Measurements from ENCODE around the gene HMCN2. TPM values are rescaled to one million over a fixed set of nuclear protein-coding genes. Genes with fewer than 3 reads are reported as not detected.

HMCN2 gene
- total and polyA plus RNA-seq, 2 of the 4 experiments (the other 2 are of a cell fraction) = 0.02 TPM; not detected in 1

- H3K9ac ChIP-seq (ENCODE audit: low read depth, low read length) = no peak overlapping the region
- H2AK5ac ChIP-seq (ENCODE audit: low read depth, low read length) = no peak overlapping the region
- no TSS peak for BruUV-seq (replicated peaks)
- H3K4ac ChIP-seq (ENCODE audit: low read depth, low read length) = no peak overlapping the region
- H2BK15ac ChIP-seq (ENCODE audit: low read depth, low read length) = no peak overlapping the region
- H4K8ac ChIP-seq (ENCODE audit: low read depth in 2 of 2, low read length in 2 of 2) = no peak overlapping the region
- H3K4me3 ChIP-seq (ENCODE audit: insufficient read depth, low read depth, low read length) = no peak overlapping the region
- ATAC-seq (ENCODE audit: low read depth) = no peak
- H3K27ac ChIP-seq (ENCODE audit: insufficient read depth, low read length) = no peak overlapping the region
- H3K4me1 ChIP-seq (ENCODE audit: control insufficient read depth, insufficient read depth, low read length) = no peaks in the 10 kb centered on the region
- TF ChIP-seq USF2 (IDR thresholded peaks at IDR 0.05; ENCODE audit: low read depth, low read length) = no peak
- TF ChIP-seq CHD1 (IDR thresholded peaks at IDR 0.05; ENCODE audit: low read depth, low read length) = no peak
- TF ChIP-seq BHLHE40 (IDR thresholded peaks at IDR 0.05; ENCODE audit: low read depth, low read length) = no peak
- TF ChIP-seq SMC3 (IDR thresholded peaks at IDR 0.05; ENCODE audit: low read depth, low read length) = no peak
- H2BK20ac ChIP-seq (ENCODE audit: low read depth, low read length) = no peak overlapping the region
- POLR2A ChIA-PET (ENCODE audit: unreplicated experiment) = no interaction called here
- peaks cover 17% of the 10 kb centered on the region for H3K27me3 ChIP-seq (ENCODE audit: control insufficient read depth, insufficient read depth, low read length)
- H3K9me1 ChIP-seq (ENCODE audit: insufficient read depth, low read length) = no peaks in the 10 kb centered on the region
- no CpG with 5 or more reads among the region's 4 CpGs for WGBS, 2 experiments (ENCODE audit: extremely low coverage in 2 of 2, insufficient read length in 1 of 2)
- H3K56ac ChIP-seq (ENCODE audit: extremely low read depth, insufficient read depth, low read length) = no peak overlapping the region
- no peak overlapping the region for H2AK9ac ChIP-seq (replicated peaks; ENCODE audit: low read depth, low read length, poor library complexity)
- H3K79me1 ChIP-seq (ENCODE audit: low read depth in 1 of 2, low read length in 2 of 2) = no peaks in the 10 kb centered on the region
- no peak overlapping the region for H2BK120ac ChIP-seq (ENCODE audit: low read depth, low read length)
- intact Hi-C loops (cut with micrococcal nuclease) (loop anchor here (10.0 kb wide), 1 partner anchor 65 kb away; no protein-coding TSS in a partner anchor), in situ Hi-C loops (cut with MboI; ENCODE audit: low sequenced_read_pairs) (loop anchor here (5.0 kb wide), 1 partner anchor 227 kb away; no protein-coding TSS in a partner anchor), dilution Hi-C loops (cut with HindIII; ENCODE audit: low sequenced_read_pairs, unreplicated experiment) (no loop called here)
- H3K14ac ChIP-seq (replicated peaks; ENCODE audit: low read depth, low read length) = no peak overlapping the region
- no peak overlapping the region for H3K23ac ChIP-seq (ENCODE audit: low read depth, low read length)
- no peak overlapping the region for H4K91ac ChIP-seq (ENCODE audit: insufficient read depth, low read depth, low read length)
- no peak overlapping the region for H2BK5ac ChIP-seq (ENCODE audit: low read depth, low read length, poor library complexity, severe bottlenecking)
- no peaks in the 10 kb centered on the region for H4K20me1 ChIP-seq (ENCODE audit: insufficient read depth, low read length)
- DNase-seq = no peak
- H3K4me2 ChIP-seq (ENCODE audit: low read depth, low read length) = no peak overlapping the region
- H3K9me3 ChIP-seq (ENCODE audit: control insufficient read depth, insufficient read depth, low read length) = no peaks in the 10 kb centered on the region
- no peak overlapping the region for H4K5ac ChIP-seq (ENCODE audit: low read depth, low read length)
- no peak overlapping the region for H2AFZ ChIP-seq (replicated peaks; ENCODE audit: low read length, poor library complexity)
- H3K18ac ChIP-seq (ENCODE audit: low read depth, low read length) = no peak overlapping the region
- no peaks in the 10 kb centered on the region for H3K36me3 ChIP-seq (ENCODE audit: control insufficient read depth, insufficient read depth, low read length)
- CTCF ChIA-PET = no interaction called here
Observed at GRCh38 chr9:130339306-130339705, 73.7 kb downstream of the HMCN2 start.
